Measurements from ENCODE around the gene SLC15A4. TPM values are rescaled to one million over a fixed set of nuclear protein-coding genes. Genes with fewer than 3 reads are reported as not detected.

SLC15A4 gene
- total and polyA plus RNA-seq, 9 of the 15 experiments (the other 6 are each of a cell fraction or from before 2014, with no cell fraction given) = 5.5 to 20.8 (median 10.1) TPM

- TF ChIP-seq ZNF407 (IDR thresholded peaks at IDR 0.05; ENCODE audit: low read depth) (no peak), ERF (CRISPR knock-in tag; IDR thresholded peaks at IDR 0.05) (no peak), ZKSCAN1 (IDR thresholded peaks at IDR 0.05; ENCODE audit: low read depth, low read length) (no peak), ZNF133 (CRISPR knock-in tag; IDR thresholded peaks at IDR 0.05) (no peak)
These were observed 71.4 kb downstream of the SLC15A4 start (continued) for GRCh38 chr12:128752386-128752785.
